A549 (cell line): ENCODE results near the gene YWHAB.

Source experiments
- CBX8 ChIP-seq: fragments of 200-600 bp; sonication (generic); IDR thresholded peaks from 2 replicates; pipeline ENCODE4 v1.6.1; 2016
- CEBPB ChIP-seq, 2 experiments: fragments of >200 bp in 1 of 2; sonication (Bioruptor Twin) in 1 of 2; formaldehyde crosslinking in 1 of 2; IDR thresholded peaks; 2 replicates each; pipeline ENCODE4 v1.6.1; 2012 to 2016
- CTCF ChIP-seq: fragments of >200 bp; sonication (Bioruptor Twin); formaldehyde crosslinking; IDR thresholded peaks from 3 replicates; pipeline ENCODE4 v1.5.1; 2016
- POLR2A ChIP-seq: IDR thresholded peaks from 2 replicates; pipeline ENCODE4 v1.6.1; 2012; ENCODE audit warnings: mild to moderate bottlenecking, low read length
- RAD21 ChIP-seq, 2 experiments: fragments of >200 bp in 1 of 2; sonication (Bioruptor Twin) in 1 of 2; formaldehyde crosslinking in 1 of 2; IDR thresholded peaks in 1 of 2; conservative IDR thresholded peaks in 1 of 2; 2 replicates in 1 of 2; 3 replicates in 1 of 2; pipeline ENCODE4 v1.6.1; 2012 to 2018; ENCODE audit warnings: inconsistent platforms in 1 of 2
- RARB ChIP-seq: fragments of 250-450 bp; sonication (Bioruptor Pico); IDR thresholded peaks from 2 replicates; pipeline ENCODE4 v1.8.0; 2021; ENCODE audit warnings: mild to moderate bottlenecking, moderate library complexity
- REST ChIP-seq: fragments of 200-600 bp; sonication (generic); IDR thresholded peaks from 2 replicates; pipeline ENCODE4 v1.6.1; 2016; ENCODE audit warnings: antibody characterized with exemption, mild to moderate bottlenecking, moderate library complexity

- TF ChIP-seq CTCF (no peak), REST (no peak), RARB (CRISPR knock-in tag) (no peak), CEBPB (IDR thresholded peaks at IDR 0.05) (no peak), CBX8 (no peak), RAD21 (conservative IDR thresholded peaks at IDR 0.05 in 1 of 2, IDR thresholded peaks at IDR 0.05 in 1 of 2) (no peak), POLR2A (no peak)
Observed at GRCh38 chr20:44856442-44856841, 29.1 kb upstream of the YWHAB start.
